Globus pallidus (tissue), 1 donor: Measurements from ENCODE around the gene TRAPPC10.
"Not testable (repeated sequence)": the region's sequence is repeated elsewhere in the genome, so short reads cannot be mapped to it uniquely, and the experiment has no call there.

ENCODE experiments used
- DNase-seq: peaks from one replicate; pipeline ENCODE4 v3.0.0-alpha.2; 2015; ENCODE audit warnings: low spot score

Gene TRAPPC10

DNA sequence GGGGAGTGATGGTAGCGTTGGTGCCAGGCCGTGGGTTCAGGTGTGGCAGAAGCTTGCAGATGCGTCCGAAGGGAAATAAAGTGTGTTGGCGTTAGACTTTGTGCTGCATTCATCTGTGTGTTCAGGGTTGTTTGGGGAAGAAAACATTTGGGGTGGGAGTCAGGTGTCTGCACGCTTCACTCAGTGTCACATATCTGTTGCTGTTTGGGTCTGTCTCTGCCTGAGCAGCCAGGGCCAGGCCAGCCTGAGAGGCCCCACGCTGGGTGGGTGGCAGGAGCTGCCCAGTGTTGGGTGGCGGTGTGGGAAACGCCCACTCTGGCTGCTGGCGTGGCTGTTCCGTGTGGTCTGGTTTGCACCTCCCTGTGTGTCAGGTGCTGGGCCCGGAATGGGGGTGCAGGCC is 133.5 kb downstream of the TRAPPC10 start:
- DNase-seq, result not testable (repeated sequence)

DNA sequence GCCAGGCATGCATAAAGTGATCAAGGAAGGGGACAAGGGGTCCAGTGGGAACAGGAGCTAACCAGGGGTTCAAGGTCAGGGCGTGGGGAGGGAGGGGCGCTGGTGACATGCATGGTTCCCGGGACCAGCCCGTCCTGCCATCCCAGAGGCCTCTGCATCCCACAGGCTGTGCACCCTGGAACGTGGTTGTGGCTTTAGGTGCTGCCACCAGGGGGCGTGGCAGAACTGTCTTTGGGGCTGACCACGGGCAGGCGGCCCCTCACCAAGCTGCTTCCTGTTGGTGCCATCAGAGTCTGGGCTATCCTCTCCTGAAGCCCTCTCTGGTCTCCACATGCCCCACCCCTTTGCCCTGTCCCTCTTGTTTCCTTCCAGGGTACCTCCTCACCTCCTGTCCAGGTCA is 135.0 kb downstream of the TRAPPC10 start:
- DNase-seq, result not testable (repeated sequence)

DNA sequence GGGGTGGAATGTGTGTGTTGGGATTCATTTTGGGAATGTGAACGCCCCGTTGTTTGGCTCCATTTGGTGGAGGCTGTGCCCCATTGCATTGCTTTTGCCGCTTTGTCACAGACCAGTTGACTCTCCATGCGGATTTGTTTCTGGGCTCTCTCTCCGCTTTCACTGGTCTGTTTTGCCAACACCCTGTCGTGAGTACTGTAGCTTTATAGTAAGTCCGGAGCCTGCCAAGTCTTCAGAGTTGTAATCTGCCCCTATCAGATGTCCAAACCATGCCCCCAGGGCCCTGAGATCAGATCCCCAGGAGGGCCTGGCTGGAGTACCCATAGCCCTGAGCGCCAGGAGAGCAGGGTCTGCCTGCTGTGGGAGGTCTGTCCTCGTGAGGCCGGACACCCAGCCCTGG is 138.1 kb downstream of the TRAPPC10 start:
- not testable (repeated sequence) for DNase-seq

DNA sequence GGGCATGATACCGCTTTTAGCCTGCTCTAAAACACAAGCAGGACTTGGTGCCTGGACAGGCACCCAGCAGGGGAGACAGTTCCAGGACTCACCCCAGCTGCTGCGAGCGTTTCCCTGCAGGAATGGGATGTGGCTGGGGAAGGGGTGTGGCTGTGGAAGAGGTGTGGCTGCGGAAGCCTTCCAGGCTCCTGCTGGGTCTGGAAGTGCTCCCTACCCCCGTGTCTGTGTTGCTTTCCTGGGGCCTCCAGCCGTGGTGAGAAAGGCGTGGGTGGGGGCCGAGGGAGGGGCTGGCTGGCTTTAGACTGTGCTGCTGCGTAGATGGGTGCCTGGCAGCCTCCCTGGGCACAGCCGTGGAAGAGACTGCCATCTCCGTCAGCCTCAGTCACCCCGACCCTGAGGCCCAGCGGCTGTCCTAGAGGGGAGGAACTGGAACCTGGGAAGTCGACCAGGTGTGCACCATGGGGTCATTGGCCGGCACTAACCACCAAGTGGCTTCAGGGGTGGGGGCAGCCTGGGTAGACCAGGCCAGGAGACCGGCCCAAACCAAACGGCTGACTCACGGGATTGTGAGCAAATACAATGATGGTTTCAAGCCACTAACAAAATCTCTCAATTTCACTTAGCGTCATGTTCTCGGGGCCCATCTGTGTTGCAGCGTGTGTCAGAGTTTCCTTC is 141.2 kb downstream of the TRAPPC10 start:
- not testable (repeated sequence) for DNase-seq

DNA sequence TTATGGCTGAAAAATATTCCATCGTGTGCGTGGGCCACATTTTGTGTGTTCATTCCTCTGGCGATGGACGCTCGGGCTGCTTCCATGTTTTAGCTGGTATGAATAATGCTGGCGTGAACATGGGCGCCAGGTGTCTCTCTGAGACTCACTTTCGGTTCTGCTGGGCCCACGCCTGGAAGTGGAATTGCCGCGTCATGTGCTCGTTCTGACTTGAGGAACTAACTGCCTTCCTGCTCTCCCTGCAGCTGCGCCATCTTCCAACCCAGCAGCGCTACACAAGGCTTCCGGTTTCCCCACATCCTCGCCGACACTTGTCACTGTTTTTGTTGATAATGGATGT is 141.8 kb downstream of the TRAPPC10 start:
- DNase-seq, result not testable (repeated sequence)

DNA sequence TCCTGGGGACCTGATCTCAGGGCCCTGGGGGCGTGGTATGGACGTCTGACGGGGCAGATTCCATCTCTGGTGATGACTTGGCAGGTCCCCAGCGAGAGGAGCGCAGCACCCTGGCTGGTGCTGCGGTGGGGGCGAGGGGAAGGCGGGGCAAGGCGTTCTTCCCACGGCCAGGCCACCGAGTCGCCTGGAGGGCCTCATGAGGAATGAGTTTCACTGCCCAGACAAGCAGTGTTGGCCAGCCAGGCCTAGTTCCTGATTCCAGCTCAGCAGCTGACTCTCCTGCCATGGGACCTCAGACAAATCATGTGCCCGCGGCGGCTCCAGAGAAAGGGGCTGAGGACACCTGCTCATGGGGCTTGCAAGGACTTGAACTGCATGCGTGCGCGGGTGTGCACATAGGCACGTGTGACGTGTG is 142.7 kb downstream of the TRAPPC10 start:
- not testable (repeated sequence) for DNase-seq

DNA sequence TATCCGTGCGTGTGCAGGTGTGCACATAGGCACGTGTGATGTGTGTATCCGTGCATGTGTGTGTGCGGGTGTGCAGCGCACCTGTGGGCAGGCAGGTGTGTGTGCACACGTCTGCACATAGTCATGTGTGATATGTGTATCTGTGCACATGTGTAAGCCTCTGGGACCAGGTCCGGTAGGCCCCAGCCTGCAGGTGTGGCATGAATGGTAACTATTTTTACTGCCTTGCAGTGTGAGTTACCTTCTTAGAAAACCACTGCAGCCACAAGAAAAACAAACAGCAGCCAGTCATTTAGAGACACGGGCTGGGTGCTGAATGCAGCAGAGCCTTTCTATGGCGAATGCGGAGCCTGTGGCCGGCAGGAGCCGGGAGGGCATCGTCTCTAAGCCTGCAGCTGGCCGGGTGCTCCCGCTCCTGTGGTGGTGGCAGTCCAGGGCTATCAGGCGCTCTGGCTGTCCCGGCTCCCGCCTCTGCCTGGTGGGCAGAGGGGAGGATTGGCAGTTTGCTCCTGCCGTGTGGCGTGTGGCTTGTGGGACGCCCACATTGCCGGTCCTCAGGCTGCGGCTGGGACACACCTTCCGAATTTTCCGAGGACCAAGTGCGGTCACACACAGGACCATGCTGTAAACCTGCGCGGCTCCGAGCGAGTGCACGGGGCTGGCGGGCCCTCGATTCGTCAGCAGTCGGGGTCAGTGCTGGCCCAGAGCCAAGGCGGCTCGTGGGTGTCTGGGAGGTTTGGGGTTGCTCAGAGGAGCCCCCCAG is 143.3 kb downstream of the TRAPPC10 start:
- not testable (repeated sequence) for DNase-seq

DNA sequence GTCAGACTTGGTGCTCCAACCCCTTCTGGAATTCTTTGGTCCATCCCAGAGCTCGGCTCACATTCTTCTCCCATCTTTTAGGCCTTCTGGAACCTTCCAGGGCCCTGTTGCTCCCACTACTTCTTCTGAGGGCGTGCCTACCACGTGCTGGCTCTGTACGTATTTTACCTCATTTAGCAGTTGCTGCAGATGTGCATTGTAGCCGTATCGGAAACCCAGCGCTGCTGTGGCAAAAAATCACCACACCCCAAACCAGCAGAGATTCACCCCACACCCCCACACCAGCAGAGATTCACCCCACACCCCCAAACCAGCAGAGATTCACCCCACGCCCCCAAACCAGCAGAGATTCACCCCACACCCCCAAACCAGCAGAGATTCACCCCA is 143.9 kb downstream of the TRAPPC10 start:
- not testable (repeated sequence) for DNase-seq
